HuH-7.5 (cell line): Measurements from ENCODE around the gene FOXF1.

Experiments used
- DNase-seq: peaks from one replicate; pipeline ENCODE4 v3.0.0; 2011; ENCODE audit warnings: low spot score

FOXF1 gene

DNA sequence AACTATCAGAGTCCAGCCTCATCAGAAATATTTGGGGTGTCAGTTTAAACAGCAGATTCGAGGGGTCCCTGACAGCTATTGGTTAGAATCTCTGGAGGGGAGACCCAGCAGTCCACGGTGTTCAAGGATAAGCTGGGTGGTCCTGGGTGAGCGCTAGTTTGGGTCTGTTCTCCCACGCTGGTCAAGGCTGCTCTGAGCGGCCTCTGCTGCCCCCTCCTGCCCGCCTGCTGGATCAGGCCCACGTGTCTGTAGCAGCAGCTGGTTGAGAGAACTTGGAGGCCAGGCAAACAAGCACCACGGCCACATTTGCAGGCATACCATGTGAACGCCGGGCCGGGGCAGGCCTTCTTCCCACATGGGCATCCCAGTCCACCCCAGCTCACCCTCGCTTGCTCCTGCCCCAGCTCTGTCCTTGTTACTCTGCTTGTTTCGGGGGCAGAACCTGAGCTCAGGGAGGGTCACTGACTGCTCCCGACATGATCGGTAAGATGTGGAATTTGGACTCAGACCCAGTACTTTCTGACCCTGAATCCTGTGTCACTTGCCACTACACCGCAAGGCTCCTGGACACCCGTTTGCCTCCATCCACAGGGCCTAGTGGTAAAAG lies 7.4 kb downstream of the FOXF1 start:
- DNase-seq: peak; percentile 95

GRCh38 chr16:86519007-86519648 lies 8.8 kb downstream of the FOXF1 start:
- no peak for DNase-seq

DNA sequence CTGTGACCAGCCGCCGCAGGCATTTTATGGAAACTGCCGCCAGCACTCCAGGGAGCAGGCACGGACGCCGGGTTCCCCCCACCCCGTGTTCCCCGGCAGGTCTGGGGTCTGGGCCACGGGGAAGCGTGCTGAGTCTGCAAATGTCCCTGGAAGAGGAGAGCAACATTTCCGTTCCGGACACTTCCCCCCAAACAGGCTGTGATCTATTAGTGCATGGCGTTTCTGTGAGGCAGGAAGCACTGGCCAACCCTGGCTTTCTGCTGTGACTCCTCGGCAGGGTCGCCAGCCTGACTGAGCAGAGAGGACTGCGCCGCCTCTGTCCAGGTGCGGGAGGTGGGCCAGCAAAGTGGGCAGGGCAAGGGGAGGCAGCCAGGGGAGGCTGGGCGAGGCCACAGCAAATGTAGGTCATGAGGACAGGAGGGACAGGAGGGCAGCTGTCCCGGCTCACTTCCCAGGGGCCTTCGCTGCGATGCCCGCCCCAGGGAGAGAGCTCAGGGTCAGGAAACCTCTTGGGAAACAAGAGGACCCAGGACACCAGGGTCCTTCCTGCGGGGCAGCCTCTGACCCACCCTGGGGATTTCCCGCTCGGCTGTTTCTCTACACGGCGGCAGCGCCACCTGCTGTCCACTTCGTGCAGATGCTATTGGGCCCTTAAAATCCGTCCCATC lies 9.5 kb downstream of the FOXF1 start:
- peak; percentile 96 for DNase-seq

DNA sequence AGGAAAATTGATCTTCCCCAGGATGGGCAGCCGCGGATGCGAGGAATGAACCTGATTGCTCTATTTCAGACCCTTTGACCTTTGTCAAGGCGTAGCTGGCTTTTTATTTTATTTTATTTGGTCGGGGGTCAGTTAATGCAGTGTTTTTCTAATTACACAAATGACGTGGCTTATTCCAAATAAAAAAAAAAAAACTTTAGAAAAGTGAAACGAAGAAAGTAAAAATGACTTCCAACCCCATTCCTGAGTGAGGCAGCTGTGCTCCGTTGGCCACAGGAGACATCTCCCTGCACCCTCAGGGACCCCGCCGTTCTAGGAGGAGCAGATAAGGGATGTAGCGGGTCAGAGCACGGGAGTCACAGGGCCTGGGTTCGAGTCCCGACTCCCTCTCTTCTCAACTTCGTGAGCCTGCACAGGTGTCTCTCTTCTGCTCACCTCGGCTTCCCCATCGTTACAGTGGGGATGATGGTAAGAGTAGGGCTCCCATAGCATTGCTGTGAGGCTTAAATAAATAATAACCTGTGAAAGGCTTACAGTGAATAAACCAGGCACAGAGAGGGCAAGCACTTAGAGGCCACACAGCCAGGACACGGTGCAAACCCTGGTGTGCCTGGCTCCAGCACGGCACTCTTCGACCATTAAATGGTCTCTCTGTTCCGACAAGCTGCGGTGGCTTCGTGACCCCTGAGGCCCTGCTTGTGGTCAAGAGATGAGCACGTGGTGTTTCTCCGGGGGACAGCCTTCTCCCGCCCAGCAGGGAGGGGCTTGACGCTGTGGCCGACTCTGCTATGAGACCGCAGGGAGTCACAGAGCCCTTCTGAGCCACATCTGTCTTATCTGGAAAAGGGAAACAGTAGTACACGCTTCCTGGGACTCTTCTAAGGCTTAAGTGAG lies 10.2 kb downstream of the FOXF1 start:
- DNase-seq: no peak

- peak; percentile 14 for DNase-seq
Observed at GRCh38 chr16:86521236-86522197, 11.2 kb downstream of the FOXF1 start.

- DNase-seq: no peak
Observed at GRCh38 chr16:86522634-86523033, 12.3 kb downstream of the FOXF1 start.

GRCh38 chr16:86523166-86523740 lies 12.9 kb downstream of the FOXF1 start:
- DNase-seq: no peak

GRCh38 chr16:86524029-86524428 lies 13.7 kb downstream of the FOXF1 start:
- no peak for DNase-seq

DNA sequence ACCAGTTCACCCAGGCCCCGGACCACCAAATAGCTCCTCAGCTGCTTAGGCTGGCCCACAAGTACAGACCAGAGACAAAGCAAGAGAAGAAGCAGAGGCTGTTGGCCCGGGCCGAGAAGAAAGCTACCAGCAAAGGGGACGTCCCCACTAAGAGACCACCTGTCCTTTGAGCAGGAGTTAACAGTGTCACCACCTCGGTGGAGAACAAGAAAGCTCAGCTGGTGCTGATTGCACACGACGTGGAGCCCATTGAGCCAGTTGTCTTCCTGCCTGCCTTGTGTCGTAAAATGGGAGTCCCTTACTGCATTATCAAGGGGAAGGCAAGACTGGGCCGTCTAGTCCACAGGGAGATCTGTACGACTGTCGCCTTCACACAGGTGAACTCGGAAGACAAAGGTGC lies 15.4 kb downstream of the FOXF1 start:
- DNase-seq: no peak

- DNase-seq: no peak
Observed at GRCh38 chr16:86527366-86527765, 17.0 kb downstream of the FOXF1 start.

DNA sequence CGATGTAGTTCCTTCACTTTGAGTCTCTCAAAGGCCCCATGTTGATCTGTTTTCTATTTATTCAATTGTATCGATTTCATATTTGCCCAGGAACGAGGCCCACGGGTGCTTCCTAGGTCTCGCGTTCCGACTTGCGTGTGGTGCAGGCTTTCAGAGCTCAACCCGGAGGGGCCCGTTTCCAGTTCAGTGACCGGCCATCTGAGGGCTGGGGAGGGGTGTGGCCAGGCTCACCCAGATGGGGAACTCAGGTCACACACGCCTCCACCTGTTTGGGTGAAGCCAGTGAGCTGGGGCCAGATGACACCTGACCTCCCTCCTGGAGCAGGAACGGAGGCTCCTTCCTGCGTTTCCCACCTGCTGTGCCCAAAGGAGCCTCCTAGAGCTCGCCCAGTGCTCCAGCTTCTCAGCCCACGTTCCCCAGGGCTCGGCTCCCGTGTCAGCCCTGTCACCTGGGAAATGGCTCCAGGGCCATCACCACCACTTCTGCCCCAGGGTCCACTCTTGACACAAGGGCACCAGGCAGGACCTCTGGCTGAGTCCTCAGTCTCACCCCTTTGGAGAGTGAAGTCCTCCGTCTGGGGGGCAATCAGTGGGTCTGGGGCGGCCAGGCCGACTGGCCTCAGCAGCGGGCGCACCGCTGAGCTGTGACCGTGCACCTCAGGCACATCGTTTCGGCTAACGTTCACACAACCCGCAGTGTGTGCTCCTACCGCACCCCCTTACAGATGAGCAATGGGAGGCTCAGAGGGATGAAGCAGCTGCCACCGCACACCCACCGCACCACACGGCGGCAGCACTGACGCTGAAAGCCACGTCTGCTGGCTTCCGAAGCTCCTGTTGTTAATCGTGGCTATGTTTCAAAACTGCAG lies 18.0 kb downstream of the FOXF1 start:
- DNase-seq: no peak

DNA sequence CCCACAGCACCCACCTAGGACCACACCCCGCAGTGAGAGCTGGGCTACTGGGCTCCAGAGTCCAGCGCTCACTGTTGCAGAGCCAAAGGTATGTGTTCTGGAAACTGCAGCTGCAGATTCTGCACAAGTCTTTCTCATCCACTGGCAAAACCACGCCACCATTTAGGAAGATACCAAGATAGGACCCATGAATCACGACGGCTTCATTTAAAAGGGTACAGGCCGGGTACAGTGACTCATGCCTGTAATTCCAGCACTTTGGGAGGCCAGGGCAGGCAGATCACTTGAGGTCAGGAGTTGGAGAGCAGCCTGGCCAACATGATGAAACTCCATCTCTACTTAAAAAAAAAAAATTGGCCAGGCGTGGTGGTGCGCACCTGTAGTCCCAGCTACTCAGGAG lies 18.8 kb downstream of the FOXF1 start:
- DNase-seq: no peak

- no peak for DNase-seq
Observed at GRCh38 chr16:86530251-86531190, 20.2 kb downstream of the FOXF1 start.

DNA sequence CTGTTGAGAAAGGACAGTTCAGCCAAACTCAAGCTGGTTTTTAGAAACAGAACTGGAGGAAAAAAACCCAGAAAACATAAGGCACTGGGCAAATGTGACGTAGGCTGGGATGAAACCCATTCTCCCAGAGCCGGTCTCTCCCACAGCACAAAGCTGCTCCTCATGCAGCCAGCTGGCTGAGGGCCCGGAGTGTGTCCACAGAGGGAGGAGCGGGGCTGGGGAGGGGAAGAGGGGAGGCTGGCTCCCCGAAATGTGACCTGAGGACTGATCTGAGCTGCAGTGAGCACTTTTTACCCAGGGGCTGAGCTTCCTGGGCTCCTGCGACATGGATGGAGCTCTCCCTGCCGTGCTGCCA lies 20.8 kb downstream of the FOXF1 start:
- no peak for DNase-seq

DNA sequence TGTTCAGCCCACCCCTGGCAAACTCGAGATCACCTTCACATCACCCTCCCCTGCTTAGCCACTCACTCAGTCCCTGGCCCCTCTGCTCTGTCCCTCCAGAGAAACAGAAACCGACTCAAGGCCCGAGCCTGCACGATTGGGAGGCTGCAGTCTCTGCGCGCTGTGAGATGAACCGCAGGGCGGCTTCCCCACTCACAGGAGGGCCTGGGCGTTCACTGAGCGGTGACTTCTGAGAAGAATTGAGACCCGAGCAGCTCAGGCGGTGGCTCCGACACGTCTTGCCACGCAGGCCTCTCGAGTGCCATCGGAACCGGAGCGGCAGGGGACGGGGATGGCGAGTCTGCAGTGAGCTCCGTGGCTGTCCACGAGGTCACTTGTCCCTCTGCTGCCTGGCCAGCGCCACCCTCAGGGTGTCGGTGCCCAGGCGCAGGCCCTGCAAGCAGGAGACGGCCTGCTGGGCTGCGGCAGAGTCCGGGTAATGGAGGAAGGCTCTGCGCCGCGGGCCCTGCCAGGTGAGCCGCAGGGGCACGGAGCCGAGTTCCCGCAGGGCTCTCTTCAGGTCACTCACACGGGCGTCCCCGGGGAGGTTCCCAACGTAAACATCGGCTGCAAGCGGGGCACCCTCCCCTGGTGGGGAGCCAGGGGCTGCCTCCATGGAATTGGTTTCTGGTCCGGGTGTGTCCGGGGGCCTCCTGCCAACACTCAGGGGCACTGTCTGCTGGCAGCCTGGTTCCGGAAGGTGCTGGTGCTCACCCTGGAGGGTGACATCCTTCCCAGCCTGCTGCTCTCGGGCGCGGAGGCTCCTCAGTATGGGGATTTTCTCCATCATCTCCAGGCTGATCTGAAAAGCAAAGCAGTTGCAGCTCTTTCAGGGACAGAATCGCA lies 21.6 kb downstream of the FOXF1 start:
- DNase-seq: no peak

DNA sequence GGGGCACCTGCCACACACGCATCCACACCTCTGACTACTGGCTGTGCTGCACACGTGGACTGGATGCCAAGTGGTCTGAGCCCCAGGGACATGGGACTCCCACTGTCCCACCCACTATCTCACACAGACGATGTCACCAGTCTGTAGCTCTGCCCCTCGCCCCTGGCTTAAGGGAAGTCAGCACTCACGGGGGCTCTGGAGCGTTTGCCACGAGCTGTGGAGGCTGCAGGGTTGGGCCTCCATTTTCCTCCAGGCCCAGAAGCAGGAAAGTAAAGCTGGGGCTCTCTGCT lies 22.1 kb downstream of the FOXF1 start:
- DNase-seq: no peak

DNA sequence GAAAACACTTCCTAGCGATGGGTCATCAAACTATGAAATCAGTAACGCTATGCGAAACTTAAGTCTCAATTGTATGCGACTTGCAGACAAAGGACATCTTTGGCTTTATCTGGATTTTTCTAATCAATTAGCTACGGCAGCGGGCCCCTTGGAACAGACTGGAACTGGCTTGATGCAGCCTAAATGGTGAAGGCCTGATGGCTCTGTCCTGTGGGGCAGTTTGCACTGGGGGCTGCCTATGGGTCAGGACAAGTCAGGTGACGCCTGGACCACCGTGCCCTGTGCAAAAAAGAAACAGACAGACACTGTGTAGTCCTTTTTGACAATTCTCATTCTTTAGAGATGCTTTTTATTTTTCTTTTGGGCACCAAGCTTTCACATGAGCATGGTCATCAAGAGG lies 22.7 kb downstream of the FOXF1 start:
- DNase-seq: no peak

- DNase-seq: no peak
Observed at GRCh38 chr16:86533767-86534351, 23.5 kb downstream of the FOXF1 start.
